A549 treated with AZD9567 at 1 μM for 4 hours (cell line): Measurements from ENCODE around the gene LAX1. TPM values are rescaled to one million over a fixed set of nuclear protein-coding genes. Genes with fewer than 3 reads are reported as not detected.

Source experiments
- total RNA-seq: library from RNA; stranded (reverse); fragments of 200-300 nt; extraction: Qiagen RNA extraction; gene quantifications from 5 replicates; pipeline ENCODE4 v1.2.3, GENCODE V29; 2022; ENCODE audit not compliant: insufficient read depth

The LAX1 gene
- 0.02 to 0.05 TPM in 2 of 5 replicates, not detected in the others for total RNA-seq

DNA sequence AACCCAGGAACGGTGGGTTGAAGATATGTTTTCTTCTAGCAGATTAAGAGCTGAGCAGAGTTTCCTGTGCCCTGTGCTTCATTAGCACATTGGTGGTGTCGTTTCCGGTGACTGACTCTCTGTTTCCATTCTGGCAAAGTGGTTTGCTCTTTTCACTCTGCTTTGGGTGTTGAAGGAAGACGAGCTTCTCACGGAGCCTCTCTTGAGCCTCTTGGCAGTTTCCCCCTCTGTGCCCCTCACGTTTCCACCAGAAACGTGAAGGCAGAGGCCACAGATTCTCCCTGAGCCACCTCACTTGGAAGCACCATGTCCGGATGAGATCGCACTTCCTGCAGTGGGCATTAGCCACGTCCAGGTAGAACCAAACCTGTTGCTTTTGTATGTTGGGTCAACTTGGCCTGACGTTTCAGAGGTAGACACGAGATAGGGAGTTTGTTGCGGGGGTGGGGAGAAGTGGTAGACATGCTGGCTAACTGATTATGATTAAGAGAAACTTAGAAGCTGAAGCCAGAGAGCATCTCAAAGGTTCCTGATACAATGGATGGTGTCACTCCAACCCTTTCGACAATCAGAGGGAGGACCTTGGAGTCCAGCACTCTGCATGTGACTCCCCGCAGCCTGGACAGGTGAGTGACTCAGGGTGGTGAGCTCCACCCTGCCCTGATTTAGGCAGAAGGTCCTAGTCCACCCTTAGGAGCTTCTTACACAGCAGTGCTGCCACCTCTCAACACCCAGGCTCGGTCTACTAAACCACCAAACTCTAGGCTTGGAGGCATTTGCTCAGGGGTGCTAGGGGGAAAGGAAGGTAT is at the start of gene LAX1:
Gene LAX1 (plus strand): TSS at position 155 of the 809 bp plus-strand sequence. CDS start 383 bp downstream, at position 538.

DNA sequence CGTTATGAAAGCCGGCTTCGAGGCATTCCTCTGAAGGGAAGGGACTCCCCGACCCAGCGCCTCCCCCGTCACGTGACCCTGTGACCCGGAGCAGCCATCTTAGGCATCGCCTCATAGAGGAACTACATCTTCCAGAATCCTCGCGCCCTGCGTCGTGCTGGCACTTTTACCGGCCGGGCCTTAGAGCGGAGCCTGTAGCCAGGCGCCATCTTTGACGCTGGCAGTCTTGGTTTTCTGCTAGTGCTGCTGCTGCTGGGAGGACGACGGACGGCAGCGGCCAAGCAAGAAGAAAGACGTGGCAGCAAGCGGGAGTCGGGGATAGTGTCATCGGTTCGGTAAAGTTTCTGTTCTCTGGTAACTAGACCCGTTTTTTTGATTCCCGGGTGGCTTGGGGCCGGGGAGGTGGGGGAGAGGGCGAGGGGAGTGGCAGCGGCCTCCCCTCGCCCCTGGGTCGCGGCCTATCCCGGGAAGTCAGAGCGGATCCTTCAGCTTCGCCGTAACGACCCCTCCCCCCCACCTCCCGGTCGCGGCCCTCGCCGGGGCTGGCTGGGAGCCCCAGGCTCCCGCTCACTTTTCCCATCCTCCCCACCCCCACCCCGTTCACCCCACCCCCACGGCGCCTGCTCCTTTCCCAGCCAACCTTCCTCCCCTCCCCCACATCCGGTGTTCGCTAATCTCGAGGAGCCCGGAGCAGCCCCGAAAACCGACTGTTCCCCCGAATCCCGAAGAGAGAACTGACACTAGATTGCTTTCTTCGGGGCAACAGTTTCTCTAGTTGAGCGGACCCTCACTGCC is 30.7 kb downstream of the LAX1 start, which contains the start of the genes ZBED6 and ZC3H11A:
Gene ZBED6 (plus strand): TSS at position 183 of the 795 bp plus-strand sequence. CDS start 1,900 bp downstream, outside the sequence.
Gene ZC3H11A (plus strand): TSS at position 183 of the 795 bp plus-strand sequence. CDS start 21,448 bp downstream, outside the sequence.

Other genes with a start within 250 kb of the LAX1 start
- 11.7 to 19.5 TPM (median 15.5 TPM) in 5 replicates for gene ATP2B4, start 138.4 kb upstream of the LAX1 start, total RNA-seq
- 1.7 to 7.5 TPM (median 3.8 TPM) in 5 replicates for gene ZBED6, start 30.4 kb downstream of the LAX1 start, total RNA-seq
- 36.9 to 50.7 TPM (median 39.7 TPM) in 5 replicates for gene ZC3H11A, start 30.4 kb downstream of the LAX1 start, total RNA-seq
- gene SNRPE, start 96.4 kb downstream of the LAX1 start, total RNA-seq = 145 to 261 TPM (median 245 TPM) in 5 replicates